IPS-NIHi11 (cell line): Measurements from ENCODE around the gene EPHB1.
A peak's percentile ranks its signal among the peaks of the same experiment; 100 is the strongest.

Experiments used
- DNase-seq: peaks from one replicate; pipeline ENCODE4 v3.0.0; 2012; ENCODE audit warnings: mixed read lengths, low spot score

EPHB1 gene

GRCh38 chr3:134911586-134912548, 116.8 kb downstream of the EPHB1 start:
- no peak for DNase-seq

- no peak for DNase-seq
These were observed 121.4 kb downstream of the EPHB1 start for GRCh38 chr3:134916276-134916961.

GRCh38 chr3:134917631-134918030, 122.6 kb downstream of the EPHB1 start:
- no peak for DNase-seq

DNA sequence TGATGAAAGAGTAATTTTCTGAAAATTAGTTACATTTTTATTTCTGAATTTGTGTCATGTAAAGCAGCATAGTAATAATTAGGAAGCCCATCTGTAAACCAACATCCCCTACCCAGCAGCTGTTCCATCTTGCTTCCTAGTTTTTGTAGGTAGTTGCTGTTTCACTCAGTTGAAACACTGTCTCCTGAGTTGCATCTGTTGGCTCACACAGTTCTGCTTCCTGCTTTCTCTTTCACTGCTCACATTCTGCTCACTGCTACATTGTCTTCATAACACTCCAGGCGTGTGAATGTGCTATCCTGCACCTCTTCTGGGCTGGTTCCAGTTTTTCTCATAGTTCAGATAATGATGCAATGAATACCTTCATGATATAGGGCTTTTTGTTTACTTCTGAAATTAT, 123.4 kb downstream of the EPHB1 start:
- no peak for DNase-seq

GRCh38 chr3:134922101-134922500, 127.0 kb downstream of the EPHB1 start:
- DNase-seq: no peak

- DNase-seq: no peak
These were observed 127.8 kb downstream of the EPHB1 start for GRCh38 chr3:134922866-134923265.

- DNase-seq: no peak
These were observed 128.2 kb downstream of the EPHB1 start for GRCh38 chr3:134923286-134923685.

- no peak for DNase-seq
These were observed 132.5 kb downstream of the EPHB1 start for GRCh38 chr3:134927599-134927998.

GRCh38 chr3:134928392-134928791, 133.3 kb downstream of the EPHB1 start:
- DNase-seq: no peak

- no peak for DNase-seq
These were observed 133.8 kb downstream of the EPHB1 start for GRCh38 chr3:134928819-134929218.

GRCh38 chr3:134929976-134930375, 134.9 kb downstream of the EPHB1 start:
- DNase-seq: no peak

DNA sequence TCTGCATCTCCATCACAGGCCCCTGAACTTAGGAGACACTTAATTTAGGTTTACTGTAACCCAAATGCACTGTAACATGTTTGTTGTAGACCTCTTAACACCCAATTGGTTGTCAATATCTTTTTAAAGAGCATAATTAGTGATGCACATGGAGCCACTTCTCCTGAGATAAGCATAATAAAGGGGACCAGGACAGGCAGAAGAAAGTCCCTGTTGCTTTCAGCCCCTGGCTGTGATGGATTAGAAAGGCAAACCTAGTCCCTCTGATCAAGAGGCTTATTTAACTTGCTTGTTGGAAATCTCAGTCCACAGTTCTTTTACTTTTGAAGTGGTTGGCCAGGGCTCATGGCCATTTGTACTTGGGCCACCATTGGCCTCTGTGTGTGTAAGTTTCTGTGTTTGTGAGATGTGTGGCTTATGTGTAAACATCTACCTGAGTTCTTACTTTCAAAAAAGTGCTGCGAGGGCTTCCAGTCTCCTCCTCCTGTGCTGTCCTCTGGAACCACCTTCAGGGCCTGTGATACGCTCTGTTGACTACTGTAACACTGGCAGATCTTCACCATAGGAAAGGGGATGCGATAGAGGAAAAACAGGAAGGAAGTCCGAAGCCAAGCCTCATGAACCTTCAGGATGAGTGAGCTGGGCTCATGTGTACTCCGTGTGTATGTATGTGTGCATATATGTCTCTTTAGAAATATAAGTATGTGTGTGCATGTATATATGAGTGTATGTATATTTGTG, 136.2 kb downstream of the EPHB1 start:
- no peak for DNase-seq

DNA sequence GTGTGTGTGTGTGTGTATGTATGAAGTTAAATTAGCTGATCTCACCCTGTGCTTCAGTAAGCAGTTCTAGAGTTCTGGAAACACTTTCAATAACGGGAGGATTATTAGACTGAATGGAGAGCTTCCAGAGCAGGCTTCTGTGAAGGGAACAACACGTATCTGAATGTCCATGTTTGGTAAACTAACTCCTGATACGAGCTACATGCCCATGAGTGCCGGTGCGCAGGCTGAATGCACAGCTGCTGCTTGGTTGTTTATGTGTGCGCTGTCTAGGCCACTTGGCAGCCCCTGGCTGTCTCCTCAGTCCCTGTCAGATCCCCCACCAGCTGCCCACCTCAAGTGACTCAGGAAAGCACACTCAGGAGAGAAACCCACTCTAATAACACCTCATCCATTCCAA, 137.0 kb downstream of the EPHB1 start:
- no peak for DNase-seq

GRCh38 chr3:134933997-134934396, 138.9 kb downstream of the EPHB1 start:
- no peak for DNase-seq

DNA sequence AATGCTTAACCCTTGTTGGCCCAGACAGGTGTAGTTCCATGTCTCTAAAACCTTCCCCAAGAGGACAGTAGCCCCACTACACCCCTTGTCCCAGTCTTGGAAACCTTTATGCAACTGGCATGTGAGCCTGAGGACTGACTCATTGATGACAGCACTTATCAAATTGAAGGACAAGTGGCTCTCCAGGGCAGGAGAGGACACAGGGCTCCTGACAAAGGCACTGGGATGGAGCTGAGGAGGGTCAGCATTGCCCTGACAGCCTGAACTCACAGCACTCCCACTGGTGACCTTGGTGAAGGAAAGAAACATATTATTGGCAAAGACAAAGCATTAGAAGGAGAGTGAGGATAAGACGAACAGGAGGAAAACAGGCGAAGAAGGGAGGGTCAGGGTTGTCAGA, 139.9 kb downstream of the EPHB1 start:
- no peak for DNase-seq

DNA sequence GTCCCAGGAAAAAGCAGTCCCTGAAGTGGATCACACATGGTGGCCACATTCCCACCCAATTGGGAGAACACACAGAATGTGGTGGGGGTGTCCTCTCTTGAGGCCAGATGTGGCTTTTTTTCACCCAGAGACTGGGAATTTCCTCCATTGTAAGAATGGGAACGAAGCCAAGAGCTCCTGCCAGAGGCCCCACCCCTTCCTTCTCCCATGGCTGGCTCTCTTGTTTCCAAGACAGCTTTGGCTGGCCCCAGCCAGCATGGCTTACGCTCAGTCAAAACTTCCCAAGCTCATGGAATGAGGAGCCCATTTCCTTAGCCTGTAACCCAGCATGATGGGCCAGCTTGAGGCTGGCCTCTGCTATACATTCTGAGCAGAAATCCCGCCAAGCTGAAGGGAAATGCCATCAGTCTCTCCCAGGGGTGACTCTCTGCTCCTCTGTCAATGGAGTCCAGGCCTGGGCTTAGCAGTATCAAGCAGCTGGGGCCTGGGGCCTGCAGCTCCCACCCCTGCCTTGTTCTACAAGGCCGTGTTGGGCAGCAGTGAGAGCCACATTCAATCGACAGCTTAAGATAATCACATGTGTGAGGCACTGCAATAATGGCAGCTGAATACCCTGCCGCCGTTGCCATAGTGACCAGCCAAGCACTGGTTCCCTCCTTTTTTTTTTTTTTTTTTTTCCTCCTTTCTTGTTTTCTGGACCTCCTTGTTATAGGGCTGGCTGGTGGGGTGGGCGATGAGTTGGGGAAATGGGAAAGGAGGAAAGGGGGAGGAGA, 142.4 kb downstream of the EPHB1 start:
- peak; percentile 59 for DNase-seq

- no peak for DNase-seq
These were observed 143.0 kb downstream of the EPHB1 start for GRCh38 chr3:134938029-134938525.

DNA sequence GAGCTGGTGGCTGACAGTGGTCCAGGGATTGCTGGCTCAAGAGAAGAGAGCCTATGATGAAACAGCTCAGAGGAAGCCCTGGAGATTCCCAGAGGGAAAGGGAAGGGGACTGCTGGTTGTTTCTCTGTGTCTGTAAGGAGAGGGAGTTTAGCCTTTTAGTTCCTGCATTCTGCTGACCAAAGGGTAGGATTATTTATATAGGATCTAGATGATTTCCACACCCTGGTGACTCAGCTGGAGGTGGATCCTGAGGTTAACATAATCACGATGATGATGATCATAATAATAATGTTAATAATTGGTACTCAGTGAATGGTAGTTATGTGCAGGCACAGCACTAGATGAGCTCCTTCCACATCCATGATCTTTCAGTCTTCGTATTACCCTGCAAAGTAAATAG, 144.9 kb downstream of the EPHB1 start:
- DNase-seq: no peak

GRCh38 chr3:134941820-134942219, 146.8 kb downstream of the EPHB1 start:
- DNase-seq: no peak

DNA sequence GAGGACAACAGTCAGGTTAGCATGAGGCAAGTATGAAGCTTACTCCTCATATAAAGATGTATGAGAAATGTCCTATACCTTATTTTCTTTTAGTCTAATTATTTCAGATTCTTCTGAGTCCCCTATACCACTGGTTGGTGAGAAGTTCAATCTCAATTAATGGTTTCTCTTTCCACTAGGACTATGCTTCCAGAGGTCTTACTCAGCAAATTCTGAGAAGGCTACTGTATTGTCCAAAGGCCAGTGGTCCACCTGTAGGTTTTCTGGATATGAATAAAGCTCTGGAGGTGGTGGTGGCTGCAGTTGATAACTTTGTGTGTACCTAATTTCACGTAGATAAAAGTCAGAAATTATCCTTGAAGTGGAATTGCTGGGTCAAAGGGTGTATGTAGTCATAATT, 149.4 kb downstream of the EPHB1 start:
- DNase-seq: no peak

DNA sequence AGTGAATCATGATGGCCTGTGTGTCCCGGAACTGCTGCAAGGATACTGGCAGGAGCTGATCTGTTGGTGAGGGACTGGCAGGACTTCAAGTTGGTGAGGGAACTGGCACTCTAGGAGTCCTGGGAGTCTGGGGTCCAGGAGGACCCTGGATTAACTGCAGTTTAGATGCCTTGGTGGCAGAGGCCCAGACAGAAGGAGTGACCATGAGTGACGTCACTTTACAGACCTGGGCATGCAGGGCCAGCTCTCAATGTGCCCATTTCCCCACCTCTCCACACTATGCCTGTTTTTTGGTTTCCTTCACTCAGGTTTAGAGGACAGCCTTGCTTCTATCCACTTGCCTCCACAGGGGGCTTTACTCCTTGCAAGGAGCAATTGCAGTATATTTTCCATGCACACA, 154.1 kb downstream of the EPHB1 start:
- DNase-seq: no peak

DNA sequence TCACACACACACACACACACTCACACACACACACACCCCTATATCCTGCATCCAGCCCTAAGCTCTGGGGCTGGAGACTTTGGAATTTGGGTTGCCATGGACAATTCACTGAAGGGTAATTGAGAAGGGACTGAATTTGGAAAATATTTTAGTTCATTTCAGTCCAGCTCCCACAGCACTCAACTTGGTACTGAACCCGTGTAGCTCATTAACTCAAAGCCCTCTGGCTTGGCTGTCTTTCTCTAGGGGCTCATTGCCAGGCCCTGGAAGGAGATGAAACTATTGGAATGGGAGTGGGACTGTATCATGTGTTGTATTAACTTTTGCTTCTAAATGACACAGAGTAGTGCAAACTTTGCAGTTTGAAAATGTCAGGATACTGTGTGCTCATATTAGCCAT, 157.3 kb downstream of the EPHB1 start:
- DNase-seq: no peak
